ENCODE results near the gene TYROBP.

DNA sequence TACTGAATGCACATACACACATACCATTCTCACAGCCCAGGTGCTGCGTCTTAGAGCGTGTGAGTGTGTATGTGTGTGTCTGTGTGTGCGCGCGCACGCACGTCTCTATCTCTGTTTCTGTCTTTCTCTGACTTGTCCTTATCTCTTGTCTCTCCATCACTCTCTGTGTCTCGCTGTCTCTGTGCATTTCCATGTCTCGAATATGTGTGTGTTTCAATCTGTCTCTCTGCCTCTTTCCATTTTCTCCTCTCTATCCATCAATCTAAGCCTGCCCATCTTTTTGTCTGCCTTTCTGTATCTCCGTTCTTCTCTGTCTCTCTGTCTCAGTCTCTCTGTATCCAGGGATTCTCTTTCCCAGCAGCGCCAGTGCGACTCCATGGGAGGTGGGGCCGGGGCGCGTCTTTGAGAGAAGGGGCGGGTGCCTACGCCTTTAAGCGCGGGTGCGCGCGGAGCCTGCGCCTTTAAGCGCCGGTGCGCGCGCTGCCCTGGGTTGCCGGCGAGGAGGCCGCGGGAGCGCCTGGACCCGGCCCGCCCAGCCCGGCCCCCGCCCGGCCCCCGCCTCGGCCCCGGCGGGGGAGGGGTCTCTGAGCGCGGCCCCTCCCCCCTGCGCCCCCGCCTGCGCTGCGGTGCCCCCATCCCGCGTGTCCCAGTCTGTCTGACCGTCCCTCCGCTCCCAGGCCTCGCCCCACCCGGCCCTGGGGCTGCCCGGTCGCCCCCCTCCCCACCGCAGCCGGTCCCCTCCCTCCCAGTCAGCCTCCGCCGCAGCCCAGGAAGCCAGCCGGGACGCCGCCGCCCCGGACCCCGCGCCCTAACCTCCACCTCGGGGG, 28.0 kb upstream of the TYROBP start, which contains the start of gene LRFN3:
- TF ChIP-seq, protein P1, sequence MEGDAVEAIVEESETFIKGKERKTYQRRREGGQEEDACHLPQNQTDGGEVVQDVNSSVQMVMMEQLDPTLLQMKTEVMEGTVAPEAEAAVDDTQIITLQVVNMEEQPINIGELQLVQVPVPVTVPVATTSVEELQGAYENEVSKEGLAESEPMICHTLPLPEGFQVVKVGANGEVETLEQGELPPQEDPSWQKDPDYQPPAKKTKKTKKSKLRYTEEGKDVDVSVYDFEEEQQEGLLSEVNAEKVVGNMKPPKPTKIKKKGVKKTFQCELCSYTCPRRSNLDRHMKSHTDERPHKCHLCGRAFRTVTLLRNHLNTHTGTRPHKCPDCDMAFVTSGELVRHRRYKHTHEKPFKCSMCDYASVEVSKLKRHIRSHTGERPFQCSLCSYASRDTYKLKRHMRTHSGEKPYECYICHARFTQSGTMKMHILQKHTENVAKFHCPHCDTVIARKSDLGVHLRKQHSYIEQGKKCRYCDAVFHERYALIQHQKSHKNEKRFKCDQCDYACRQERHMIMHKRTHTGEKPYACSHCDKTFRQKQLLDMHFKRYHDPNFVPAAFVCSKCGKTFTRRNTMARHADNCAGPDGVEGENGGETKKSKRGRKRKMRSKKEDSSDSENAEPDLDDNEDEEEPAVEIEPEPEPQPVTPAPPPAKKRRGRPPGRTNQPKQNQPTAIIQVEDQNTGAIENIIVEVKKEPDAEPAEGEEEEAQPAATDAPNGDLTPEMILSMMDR (IDR thresholded peaks at IDR 0.05; ENCODE audit: insufficient read depth, low read length, poor library complexity, severe bottlenecking): no peak
- TF ChIP-seq EZH2phosphoT487 (conservative IDR thresholded peaks at IDR 0.05; ENCODE audit: low read length): no peak

Measured in SU-DHL-6 (cell line).